ENCODE data around the gene TLR10.

GRCh38 chr4:38791010-38791409 is 8.2 kb upstream of the TLR10 start:
- TF ChIP-seq CTCF (IDR thresholded peaks at IDR 0.05; ENCODE audit: low read length) (no peak), EZH2 (optimal IDR thresholded peaks at IDR 0.05; ENCODE audit: low read depth, low read length) (no peak), EZH2phosphoT487 (IDR thresholded peaks at IDR 0.05; ENCODE audit: low read length) (no peak)
